HG02588 (cell line): Measurements from ENCODE around the gene RORC.

ENCODE experiments used
- ATAC-seq: cut with Tn5 transposase; IDR thresholded peaks from one replicate; pipeline ENCODE4 v1.9.1; 2021; ENCODE audit warnings: mild to moderate bottlenecking, moderate library complexity; ENCODE audit not compliant: unreplicated experiment

The RORC gene

DNA sequence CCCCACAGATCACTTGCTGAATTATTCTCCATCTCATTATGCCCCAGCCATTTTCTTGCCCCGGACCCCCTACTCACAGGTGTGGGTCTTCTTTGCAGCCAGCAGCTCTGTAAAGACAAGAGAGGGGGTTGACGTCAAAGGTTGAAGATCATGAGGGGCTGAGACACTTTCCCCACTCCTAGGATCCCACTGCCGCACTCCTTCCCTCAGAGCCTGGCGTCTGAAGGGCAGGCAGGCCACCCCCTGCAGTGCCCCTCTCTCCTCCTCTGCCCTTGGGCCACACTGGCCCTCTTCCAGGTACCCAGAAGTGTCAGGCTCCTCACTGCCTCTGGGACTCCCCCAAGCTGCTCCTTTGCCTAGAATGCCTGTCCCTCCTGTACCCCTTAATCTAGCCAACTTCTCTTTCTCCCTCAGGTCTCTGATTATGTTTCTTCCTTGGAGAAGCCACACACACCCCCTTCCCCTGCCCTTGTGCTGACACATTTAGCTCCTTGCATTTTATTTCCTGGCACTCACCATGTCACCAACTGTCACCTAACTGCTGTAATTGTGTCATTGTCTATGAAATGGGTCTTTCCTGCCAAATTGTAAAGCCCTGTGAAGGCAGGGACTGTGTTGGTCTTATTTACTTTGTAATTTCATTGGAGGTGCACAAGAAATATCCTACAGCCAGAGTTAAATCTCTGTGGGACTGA is 2.1 kb downstream of the RORC start:
- no peak for ATAC-seq

DNA sequence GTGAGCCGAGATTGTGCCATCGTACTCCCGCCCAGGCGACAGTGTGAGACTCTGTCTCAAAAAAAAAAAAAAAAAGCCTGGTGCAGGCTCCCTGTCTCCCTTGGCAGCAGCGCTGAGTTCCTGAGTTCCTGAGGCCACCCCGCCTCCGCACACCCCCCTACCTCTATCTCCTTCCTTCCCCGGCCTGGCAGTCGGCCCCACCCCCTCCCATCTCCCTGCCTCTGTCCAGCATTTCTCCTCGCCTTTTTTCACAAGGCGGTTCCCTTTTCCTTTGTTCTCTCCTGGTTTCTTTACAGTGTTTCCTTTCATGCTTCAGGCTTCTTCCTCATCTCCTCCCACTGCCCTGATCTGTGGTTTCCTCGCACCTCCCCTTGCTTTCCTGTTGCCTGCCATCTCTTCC is 2.7 kb downstream of the RORC start:
- no peak for ATAC-seq

GRCh38 chr1:151827853-151828252 is 3.7 kb downstream of the RORC start:
- no peak for ATAC-seq

GRCh38 chr1:151825751-151826660 is 5.6 kb downstream of the RORC start:
- ATAC-seq, result no peak

DNA sequence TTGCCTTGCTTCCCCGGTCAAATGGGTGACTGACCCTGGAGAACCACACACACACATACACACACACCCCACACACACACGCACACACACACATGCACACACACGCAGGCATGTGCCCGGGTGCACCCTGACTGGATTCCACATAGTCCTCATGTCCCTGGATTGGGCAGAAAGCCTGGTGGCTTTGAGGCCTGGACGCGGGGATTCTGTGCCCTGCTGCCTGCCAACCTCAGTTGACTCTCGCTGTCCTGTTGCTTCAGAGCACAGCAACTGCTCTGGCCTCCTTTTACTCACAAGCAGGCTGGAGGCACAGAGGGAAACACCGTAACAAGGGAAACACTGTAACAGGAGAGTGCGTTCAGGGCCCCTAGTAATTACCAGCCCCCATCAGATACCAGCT is 6.4 kb downstream of the RORC start:
- no peak for ATAC-seq

DNA sequence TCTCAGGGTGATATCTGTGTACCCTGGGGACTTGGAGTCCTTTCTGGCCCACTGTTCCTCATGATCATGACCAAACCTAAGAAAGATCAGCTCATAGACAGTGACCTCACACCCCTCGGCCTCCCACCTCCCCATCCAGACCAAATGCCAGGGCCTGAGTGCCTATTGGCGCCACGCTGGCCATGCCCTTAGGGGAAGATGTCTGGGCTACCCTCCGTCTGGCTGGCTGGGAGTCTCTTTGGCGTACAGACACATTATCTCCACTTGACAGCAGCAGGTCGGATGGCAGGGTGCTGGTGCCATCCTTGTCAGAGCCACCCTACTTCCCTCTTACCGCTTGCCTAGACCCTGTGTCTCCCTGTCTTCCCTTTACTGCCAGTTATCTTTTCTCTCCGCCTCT is 8.4 kb downstream of the RORC start:
- ATAC-seq, result no peak

DNA sequence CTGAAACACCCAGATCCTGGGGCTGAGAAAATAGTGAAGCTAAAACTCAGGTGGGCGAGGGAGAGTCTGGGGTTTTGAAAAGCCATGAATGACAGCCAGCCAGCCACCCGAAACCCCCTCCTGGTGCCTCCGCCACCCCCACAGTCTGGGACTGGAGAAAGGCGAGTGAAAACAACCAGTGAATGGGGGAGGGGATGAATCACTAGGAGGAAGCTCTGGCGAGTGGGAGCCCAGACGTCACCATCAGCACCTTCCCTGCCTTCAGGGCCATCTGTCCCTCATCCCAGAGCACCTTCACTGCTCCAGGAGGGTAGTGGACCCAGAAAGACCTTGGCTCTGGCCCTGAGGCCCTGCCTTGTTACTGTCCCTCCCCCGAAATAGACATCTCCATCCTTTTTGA is 9.2 kb downstream of the RORC start:
- no peak for ATAC-seq

DNA sequence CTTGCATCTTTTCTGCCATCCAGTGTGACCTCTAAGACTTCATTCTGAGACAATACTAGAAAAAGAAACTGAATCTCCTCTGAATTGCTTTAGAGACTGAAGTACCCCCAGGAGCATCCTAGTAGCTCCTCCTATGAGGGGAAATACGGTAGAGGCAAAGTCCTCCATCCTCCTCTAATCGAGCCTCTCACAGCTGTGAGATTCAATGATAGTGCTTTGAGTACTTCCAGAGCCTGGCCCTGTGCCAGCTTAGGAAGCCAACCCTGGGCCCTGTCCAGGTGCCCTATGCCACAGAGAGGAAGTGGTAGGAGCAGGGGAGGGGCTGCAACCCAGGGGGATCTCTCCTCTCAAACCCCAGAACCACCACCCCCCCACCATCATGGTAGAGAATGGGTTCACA is 10.7 kb downstream of the RORC start:
- no peak for ATAC-seq

- ATAC-seq, result no peak
Measured at GRCh38 chr1:151819976-151820623, 11.5 kb downstream of the RORC start.

DNA sequence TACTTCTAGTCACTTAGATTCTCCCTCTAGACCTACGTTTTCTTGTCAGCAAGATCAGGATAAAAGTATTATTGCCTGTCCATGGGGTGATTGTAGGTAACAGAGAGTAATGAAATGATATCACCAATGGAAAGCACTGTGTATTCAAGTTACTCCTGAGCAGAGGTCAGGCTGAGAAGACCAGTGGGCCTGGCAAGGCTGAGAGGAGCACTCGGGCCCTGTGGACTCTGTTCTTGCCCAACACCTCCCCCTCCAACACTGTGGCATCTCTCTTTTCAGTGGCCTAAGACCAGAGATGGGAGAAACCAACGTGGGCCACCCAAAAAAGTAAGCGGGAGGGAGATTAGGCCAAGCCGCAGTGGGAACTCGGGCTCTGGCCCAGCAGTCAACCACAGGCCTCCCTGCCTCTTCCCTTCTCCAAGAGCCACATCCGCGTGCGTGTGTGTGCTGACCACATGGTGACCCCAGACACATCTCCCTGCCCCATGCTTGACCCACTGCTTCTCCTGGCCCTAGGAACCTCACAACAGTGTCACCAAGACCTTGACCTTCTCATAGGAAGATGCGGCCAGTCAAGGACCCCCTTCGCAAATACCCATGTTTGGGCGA is 12.3 kb downstream of the RORC start:
- ATAC-seq, result no peak

DNA sequence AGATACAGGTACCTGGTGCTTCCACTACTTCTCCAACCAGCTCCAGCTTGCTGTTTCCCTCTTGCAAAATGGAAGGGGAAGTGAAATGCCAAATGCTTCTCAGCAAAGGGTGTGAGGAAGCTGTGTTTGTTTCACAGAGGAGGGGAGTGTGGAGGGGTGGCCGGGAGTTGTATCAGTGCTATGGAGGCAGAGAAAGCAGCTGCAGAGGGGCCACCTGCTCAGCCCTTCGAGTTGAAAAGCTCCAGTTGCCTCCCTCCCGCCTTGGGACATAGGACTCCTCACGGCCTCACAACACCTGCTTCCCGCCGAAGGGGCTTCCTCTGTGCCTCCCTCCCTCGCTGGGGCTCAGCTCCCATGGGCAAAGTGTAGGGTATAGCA is 14.3 kb downstream of the RORC start:
- no peak for ATAC-seq

GRCh38 chr1:151816548-151817352 is 14.9 kb downstream of the RORC start:
- no peak for ATAC-seq

DNA sequence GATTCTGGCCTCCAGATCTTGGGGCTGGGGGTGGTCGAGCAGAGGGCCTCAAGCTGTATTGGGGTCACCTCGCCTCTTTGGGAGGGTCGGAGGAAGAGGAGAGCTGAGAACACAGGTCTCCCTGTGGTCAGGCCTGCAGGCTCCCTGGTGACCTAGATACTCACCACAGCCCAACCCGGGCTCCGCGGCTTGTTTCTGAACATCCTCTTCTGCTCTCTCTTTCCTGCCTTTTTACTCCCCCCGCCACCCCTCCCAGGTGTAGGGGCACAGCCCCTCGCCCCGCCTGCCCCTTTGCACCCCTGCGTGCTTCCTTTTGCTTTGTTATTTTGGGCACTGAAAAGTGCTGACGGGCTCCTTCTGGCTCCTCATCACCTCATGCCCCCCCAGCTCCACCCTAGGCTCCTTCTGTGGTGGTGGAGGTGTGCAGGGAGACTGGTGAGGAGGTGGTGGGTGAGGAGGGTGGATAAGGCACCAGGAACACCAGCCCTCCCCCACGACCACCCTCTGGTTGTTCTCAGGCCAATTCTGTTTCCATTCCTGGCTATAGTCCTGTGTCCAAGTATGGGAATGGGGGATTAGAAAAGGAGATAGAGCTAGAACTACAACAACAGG is 15.8 kb downstream of the RORC start:
- ATAC-seq, result no peak

GRCh38 chr1:151814971-151815545 is 16.5 kb downstream of the RORC start:
- no peak for ATAC-seq

GRCh38 chr1:151814426-151814825 is 17.2 kb downstream of the RORC start:
- no peak for ATAC-seq

DNA sequence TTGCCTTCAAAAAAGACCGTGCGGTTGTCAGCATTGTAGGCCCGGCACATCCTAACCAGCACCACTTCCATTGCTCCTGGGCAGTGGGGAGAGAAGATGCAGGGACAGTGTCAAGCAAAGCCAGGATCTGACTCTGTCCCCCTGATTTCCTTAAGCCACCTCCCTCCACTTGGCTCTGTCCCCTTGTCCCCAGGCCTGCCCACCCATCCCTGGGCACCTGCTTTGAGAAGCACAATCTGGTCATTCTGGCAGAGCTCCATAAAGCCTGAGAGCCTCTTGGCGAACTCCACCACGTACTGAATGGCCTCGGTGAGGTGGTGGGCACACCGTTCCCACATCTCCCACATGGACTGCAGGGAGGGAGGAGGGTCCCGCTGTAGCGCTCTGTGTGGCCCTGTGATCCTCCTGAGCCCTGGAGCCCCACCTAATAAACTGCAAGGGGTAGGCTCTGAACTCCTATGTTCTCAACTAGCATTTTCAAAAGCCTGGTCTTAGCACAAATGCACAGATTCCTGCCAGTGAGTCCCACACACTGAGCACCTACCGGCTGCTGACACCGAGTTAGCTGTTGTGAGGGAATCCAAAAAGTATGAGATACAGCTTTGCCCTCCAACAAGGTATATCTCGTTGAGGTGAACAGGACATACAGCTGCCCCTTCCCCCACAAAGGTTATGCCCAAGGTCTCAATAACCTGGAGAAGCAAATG is 18.2 kb downstream of the RORC start:
- ATAC-seq, result no peak

- no peak for ATAC-seq
Measured at GRCh38 chr1:151811181-151811580, 20.4 kb downstream of the RORC start.

DNA sequence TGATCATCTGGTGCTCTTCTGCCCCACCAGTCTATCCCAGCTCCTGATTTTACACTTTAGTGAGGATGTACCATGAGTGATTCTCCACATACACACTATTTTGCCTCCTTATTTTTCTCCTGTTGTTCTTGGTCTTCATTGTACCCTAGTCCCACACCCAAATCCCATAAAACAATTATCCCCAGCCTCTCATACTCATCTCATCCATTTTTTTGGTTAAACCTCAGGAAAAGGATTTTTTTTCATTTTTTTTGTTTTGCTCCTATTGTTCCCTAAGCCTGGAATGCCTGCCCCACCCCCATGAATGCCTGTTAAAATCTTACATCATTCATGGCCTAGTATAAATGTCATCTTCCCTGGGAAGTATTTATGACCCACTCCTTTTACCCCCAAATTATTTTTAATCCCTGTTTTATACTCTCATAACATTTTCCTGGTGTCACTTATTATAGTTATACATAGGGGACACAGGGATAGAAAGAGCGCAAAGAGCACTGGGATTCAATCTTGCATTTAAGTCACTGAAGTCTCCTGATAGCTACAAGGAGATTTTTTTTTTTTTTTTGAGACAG is 21.5 kb downstream of the RORC start:
- no peak for ATAC-seq
